ENCODE results near the gene GBGT1. TPM values are rescaled to one million over a fixed set of nuclear protein-coding genes. Genes with fewer than 3 reads are reported as not detected.
"Not testable (repeated sequence)": the region's sequence is repeated elsewhere in the genome, so short reads cannot be mapped to it uniquely, and the experiment has no call there.

GBGT1 gene
- total RNA-seq, 1 experiment from 2014 or later = not detected

DNA sequence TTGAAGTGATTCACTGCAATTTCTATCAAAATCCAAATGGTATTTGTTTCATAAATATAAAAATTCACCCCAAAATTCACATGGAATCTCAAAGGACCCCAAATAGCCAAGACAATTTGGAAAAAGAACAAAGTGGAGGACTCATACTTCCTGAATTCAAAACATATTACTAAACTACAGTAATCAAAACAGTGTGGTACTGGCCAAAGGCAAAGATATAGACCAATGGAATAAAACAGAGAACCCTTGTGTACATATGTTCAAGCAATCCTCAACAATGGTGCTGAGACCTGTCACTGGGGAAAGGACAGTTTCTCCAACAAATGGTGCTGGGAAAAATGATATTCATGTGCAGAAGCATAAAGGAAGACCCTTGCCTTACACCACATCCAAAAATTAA is 31.3 kb upstream of the GBGT1 start:
- DNase-seq (ENCODE audit: low spot score) = no peak

DNA sequence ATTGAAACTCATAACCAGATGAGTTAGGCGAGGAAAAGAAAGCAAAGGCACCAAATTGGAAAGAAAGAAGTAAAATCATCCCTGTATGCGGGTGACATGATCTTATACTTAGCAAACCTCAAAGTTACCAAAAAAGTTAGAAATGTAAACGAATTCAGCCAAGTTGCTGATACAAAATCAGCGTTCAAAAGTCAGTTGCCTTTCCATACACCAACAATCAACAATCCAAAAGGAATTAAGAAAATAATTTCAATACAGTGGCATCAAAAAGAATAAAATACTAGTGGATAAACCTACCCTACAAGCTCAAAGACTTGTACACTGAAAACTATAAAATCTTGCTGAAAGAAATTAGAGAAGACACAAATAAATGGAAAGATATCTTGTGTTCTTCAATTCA is 30.9 kb upstream of the GBGT1 start:
- DNase-seq (ENCODE audit: low spot score) = no peak

DNA sequence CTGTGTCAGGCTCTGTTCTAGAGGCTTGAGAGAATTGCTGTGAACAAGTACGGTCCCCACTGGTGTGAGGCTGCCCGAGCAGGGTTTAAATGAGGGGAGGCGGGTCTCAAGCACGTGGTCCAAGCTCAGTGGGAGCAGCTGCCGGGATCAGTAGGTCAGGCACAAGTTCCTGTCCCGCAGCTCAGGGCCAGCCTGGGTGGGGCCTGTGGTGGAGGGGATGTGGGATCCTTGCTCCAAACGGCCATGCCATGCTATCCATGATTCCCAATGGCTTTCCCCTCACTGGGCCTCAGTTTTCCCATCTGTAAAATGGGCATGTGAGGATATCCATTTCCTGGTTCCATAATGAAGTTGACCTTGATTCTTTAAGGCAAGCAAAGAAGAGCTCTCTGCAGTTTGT is 28.3 kb upstream of the GBGT1 start:
- no peak for DNase-seq (ENCODE audit: low spot score)

DNA sequence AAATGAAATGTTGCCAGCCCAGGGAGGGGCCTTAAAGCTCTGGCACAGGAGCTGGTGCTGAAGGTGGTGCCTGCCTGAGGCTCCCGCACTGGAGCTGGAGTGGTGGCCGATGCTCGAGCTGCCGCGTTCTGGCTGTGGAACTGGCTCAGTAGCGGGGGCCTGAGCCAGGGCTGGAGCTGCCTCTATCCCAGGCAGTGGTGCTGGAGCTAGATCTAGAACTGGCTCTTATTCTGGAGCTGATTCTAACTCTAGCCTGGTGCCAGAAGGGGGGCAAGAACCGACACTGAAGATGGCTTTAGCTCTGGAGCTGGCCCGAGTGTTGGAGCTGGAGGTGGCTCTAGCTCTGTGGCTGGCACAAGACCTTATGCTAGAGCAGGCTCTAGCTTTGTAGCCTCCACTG is 26.1 kb upstream of the GBGT1 start:
- no peak for DNase-seq (ENCODE audit: low spot score)

DNA sequence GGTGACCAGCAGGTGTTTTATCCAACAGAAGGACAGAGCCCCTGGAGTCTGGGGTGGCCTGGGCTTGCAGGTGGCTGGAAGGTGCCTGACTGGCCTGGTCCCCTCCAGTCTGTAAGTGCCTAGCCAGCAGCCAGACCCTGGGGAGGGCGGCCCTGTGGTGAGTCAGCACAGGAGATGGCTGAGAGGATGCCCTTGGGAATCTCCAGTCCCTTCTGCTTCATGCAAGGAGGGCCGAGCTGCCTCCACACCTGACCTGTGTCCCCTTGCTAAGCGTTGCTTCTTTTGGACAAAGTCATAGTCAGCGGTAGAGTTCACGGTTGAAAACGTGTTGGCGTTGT is 25.1 kb upstream of the GBGT1 start:
- no peak for DNase-seq (ENCODE audit: low spot score)

DNA sequence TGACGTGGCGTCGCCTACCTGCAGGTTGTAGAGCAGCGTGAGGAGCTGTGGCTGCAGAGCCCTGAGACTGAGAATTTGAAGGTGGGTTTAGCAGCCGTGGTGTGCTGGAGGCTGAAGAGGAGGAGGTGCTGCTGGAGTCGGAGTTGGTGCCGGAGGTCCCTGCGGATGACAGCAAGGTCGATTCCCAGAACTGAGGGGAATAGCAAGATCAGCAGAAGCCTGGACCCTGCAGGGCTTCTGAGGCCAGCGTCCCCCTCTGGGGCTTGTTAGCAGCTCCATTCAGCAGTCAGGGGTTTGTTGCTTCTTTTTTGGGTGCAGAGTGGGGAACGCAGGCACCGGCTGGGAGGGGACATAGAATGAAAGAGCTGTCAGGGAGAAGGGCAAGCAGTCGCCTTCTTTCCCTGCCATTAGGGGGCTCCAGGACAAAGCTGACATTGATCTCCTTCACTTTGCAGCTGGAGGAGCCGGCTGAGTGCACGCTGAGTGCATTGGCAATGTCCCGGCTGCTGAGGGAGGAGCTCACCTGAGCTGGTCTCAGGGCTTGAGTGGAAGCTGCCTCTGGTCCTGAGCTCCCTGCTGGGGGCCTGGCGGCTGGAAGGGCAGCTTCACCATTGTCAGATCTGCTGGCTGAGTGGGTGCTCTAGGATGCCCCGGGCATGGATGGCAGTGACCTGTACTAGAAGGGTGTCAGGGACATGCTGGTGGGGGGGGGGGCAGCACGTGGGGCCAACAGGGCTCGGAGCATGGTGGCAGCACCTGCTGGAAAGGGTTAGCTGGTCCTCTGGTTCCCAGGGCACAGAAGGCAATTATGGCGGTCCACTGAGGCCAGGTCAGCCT is 24.5 kb upstream of the GBGT1 start:
- DNase-seq (ENCODE audit: low spot score) = peak; percentile 44

DNA sequence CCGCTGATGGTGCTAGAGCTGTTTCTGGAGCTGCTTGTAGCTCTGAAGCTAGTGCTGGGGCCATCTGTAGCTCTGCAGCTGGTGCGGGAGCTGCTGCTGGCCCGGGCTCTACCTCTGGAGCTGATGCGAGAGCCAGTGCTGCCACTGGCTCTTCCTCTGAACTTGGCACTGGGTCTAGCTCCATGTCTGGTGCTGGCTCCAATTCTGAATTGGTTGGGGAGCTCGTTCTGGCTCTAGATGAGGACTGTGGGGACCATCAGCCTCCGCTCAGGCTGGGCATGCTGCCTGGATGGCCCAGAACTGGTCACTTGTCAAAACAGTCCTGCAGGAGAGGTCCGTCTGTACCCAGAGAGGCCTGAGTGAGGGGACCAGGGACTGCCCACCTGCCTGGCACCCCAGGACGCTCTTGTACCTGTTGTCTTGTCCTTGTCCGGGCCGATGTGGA is 23.9 kb upstream of the GBGT1 start:
- DNase-seq (ENCODE audit: low spot score) = no peak

DNA sequence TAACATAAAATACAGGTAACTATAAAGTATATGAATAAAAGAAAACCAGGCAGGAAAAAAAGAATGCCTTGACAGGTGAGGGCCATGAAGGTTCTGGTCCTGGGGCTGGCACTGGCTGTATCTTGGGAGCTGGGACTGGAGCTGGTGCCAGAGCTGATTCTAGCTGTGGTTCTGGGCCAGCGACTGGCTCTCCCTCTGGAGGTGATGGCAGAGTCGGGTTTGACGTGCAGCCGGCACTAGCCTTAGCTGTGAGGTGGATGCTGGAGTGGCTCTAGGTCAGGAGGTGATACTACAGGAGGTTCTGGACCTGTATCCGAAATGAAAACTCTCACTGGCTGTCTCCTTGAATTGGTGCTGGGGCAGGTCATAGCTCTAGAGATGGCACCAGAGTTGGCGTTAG is 23.0 kb upstream of the GBGT1 start:
- no peak for DNase-seq (ENCODE audit: low spot score)

DNA sequence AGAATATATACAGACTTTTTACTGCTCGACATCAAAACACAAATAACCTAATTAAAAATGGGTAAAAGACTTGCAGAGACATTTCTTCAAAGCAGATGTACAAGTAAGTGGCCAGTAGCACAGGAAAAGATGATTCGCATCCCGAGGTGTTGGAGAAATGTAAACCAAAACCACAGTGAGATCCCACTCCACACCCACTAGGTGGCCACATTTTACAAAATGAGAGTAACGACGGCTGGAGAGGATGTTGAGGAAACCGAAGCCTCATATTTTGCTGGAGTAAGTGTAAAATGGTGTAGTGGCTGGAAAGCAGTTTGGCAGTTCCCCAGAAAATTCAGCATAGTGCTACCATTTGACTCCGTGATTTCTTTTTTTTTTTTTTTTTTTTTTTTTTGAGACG is 21.3 kb upstream of the GBGT1 start:
- peak; percentile 83 for DNase-seq (ENCODE audit: low spot score)

DNA sequence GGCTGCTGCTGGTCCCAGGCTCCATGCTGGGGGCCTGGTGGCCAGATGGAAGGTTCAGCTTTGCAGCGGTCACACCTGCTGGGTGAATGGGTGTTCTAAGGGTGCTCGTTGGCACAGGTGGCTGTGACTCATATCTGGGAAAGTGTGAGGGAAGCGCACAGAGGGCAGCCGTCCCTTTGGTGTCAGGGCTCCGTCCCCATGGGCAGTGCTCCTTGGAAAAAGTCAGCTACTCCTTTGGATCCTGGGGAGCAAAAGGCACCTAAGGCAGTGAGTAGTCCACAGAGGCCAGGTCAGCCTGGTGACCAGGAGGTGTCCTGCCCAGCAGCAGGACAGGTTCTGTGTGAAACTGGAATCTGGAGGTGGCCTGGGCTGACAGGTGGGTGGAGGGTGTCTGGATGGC is 18.4 kb upstream of the GBGT1 start:
- no peak for DNase-seq (ENCODE audit: low spot score)

DNA sequence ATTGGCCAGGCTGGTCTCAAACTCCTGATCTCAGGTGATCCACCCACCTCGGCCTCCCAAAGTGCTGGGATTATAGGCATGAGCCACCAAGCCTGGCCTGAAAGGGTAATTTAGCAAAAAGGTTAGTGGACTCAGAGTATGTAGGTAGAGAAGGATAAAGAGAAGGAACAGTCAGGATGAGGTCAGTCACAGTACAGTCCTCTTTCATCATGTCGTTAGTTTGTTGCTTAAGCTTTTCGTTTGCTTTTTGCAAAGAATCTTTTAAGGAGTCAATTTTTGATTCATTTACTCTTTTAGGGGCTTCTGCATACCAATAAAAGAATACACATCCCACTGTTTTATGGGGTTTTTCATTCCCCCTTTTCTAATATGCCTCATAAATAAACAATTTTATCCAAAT is 17.8 kb upstream of the GBGT1 start:
- no peak for DNase-seq (ENCODE audit: low spot score)

DNA sequence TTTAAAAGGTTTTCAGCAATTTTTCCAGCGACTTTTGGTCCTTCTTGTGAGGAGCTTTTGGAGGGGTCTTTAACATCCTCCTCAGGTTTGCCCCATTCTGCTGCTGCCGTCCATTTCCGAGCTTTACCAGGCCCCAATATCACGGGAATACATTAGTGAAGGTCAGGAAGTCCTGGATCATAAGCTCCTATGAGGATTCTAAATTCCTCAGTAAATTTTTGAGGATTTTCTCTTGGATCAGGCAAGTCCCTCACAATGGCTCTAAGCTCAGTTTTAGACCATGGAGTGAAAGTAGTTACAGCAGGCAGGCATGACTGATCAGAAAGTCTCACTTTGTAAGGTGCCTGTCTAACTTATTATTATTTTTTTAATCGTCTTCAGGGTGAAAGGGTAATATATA is 17.2 kb upstream of the GBGT1 start:
- DNase-seq (ENCODE audit: low spot score) = no peak

DNA sequence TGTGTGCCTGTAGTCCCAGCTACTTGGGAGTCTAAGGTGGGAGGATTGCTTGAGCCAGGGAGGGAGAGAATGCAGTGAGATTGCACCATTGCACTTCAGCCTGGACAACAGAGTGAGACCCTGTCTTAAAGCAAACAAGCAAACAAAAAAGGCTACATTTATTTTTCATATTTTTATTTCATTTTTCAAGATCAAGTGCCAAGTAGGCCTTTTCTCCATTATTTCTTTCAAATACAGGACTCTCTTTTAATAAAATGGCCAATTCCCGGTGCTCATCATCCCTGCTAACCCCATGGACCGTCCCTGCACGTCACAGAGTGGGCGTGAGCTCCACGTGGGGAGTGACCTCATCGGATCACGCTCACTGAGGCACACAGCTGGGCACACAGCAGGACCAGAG is 9.3 kb upstream of the GBGT1 start:
- DNase-seq (ENCODE audit: low spot score) = no peak

DNA sequence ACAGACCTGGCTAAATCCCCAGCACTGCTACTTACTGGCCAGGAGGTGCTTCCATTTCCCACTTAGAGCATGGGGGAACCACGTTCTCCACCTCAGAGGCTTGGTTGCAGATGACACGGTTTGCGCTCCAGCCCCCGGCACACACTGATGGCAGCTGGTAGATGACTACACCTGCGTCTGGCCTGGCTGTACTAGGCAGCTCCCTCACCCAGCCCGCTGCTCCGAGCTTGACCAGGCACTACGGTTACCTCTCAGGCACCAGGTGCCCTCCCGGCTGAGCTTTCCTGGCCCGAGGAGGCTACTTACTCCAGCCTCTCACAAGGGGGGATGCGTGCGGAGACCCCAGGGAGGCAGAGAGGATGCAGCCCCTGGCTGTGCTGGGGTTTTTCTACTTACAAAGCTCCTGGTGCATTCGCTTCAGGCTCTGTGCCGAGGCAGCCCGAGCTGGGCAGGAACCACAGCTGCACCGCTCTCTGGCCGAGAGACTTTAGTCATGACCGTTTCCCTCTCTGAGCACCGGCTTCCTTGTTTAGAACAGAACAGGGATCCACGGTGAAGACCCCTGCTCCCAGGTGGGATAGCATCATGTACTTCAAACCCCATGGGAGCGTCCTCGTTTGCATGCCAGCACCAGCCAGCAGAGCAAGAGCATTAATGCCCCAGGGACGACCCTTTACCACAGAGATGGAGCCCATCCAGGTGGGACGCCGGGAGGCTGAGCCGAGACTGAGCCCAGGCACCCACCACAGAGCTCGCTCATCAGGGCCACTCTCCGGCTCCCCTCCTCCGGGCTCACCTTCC is 7.6 kb upstream of the GBGT1 start:
- no peak for DNase-seq (ENCODE audit: low spot score)

DNA sequence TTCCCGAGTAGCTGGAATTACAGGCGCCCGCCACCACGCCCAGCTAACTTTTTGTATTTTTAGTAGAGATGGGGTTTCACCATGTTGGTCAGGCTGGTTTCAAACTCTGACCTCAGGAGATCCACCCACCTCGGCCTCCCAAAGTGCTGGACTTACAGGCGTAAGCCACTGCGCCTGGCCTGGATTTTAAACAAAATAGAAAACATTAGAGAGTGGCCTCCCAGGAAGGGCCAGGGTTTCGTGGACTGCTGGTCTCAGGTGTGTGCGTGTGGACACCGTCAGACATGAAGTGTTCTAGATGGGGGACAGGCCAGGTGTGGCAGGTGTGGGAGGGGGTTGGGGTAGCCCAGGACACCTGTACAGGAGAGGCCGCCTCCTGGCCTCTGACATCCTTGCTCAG is 7.0 kb upstream of the GBGT1 start:
- no peak for DNase-seq (ENCODE audit: low spot score)

DNA sequence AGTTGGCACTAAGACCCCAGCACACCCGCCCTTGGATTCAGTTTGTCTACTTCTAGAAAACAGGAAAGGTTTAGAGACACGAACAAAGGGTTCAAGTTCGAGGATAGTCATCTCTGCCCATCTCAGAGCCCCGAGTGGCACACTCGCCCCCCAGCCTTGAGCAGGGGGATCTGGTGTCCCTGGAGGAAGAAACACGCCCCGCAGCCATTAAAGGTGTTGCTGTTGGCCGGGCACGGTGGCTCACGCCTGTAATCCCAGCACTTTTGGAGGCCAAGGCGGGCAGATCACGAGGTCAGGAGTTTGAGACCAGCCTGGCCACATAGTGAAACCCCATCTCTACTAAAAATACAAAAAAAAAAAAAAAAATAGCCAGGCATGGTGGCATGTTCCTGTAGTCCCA is 6.0 kb upstream of the GBGT1 start:
- DNase-seq (ENCODE audit: low spot score) = not testable (repeated sequence)

DNA sequence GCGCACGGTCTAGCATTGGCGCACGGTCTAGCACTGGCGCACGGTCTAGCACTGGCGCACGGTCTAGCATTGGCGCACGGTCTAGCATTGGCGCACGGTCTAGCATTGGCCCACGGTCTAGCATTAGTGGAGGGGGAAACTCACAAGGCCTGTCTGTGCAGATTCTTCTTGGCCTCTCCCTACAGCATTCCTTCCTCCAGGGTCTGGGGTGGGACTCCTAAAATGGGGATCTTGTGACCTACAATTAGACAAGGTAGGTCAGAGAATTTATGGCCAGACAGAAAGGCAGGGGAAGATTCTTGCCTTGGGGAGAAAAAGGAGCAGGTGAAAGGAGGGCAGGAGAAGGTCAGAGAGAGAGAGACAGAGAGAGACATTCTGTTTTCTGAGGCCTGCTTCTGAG is 5.4 kb upstream of the GBGT1 start:
- DNase-seq (ENCODE audit: low spot score) = no peak

DNA sequence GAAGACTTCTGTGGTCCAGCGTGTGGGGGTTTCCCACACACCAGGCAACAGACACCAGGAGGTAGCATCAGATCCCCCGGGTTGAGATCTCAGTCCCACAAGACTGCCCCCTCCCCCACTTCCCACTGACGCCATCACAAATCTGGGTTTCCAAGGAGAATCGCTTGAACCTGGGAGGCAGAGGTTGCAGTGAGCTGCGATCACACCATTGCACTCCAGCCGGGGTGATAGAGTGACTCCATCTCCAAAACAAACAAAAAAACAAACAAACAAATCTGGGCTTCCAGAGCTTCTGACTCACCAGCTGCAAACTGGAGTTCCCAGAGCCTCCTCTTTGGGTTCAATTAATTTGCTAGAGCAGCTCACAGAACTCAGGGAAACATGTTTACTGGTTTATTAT is 4.7 kb upstream of the GBGT1 start:
- DNase-seq (ENCODE audit: low spot score) = no peak

DNA sequence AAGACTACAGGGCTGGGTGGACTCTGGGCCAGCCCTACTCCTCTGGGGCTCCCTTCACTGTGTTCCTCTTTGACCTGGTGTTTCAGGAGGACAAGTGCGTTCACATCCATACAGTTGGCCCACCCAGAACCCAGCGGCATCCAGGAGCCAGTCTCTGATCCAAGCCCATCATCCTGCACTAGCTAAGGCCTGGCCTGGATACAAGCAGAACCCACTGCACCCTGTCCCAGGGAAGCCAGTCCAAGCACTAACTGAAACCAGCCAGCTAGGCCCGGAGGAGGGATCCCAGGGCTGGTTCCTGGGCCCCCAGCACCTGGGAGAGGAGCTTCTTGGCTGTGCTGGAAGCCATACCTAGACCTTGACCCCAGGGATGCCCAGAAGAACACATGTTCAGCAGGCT is 4.1 kb upstream of the GBGT1 start:
- DNase-seq (ENCODE audit: low spot score) = no peak

DNA sequence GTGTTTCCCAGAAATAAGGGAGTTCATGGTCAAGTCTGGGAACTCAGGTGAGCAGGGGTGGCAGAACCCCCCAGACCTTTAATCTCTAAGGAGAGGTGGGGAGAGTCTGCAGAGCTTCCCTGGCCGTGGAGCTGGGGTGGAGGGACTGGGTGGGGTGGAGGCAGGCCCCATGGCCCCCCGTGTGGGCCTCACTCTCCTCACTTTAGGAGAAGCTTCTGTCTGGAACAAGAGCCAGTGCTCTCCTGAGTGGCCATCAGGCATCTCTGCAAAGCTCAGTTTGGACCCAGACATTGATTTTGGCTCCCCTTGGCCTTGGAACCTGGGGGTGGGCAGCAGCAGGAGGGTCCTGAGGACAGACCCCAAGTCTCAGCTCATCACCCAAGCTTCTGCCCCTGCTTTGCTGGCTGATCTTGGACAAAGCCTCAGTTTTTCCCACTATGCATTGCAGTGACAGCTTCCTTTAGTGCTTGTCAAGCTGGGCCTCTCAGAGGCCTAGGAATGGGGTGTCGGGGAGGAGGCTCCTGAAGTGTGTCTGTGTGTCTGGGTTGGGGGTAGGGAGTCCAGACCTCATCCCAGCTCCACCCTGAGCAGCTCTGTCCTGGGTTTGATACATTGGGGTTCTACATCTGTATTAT is 3.5 kb upstream of the GBGT1 start:
- DNase-seq (ENCODE audit: low spot score) = no peak

DNA sequence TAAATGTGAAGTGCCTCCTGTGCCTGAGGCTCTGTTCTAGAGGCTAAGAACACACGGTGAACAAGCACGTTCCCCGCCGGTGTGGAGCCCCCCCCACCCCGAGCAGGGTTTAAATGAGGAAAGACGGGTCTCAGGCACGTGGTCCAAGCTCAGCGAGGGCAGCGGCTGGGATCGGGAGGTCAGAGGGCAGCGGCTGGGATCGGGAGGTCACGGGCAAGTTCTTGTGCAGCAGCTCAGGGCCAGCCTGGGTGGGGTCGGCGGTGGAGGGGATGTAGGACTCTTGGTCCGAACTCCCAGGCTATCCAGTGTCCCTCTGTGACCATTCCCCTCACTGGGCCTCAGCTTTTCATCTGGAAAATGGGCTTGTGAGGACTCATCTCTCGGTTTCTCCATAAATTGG is 2.7 kb upstream of the GBGT1 start:
- no peak for DNase-seq (ENCODE audit: low spot score)

DNA sequence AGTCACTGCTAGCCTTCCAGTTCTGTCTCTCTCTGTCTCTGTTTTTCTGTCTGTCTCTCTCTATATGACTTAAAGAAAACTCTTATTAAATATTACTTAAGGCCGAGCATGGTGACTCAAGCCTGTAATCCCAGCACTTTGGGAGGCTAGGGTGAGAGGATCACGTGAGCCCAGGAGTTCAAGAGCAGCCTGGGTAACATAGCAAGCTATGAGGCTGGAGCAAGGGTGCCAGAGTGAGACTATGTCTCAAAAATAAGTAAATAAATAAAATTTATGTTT is 1.7 kb upstream of the GBGT1 start:
- no peak for DNase-seq (ENCODE audit: low spot score)

DNA sequence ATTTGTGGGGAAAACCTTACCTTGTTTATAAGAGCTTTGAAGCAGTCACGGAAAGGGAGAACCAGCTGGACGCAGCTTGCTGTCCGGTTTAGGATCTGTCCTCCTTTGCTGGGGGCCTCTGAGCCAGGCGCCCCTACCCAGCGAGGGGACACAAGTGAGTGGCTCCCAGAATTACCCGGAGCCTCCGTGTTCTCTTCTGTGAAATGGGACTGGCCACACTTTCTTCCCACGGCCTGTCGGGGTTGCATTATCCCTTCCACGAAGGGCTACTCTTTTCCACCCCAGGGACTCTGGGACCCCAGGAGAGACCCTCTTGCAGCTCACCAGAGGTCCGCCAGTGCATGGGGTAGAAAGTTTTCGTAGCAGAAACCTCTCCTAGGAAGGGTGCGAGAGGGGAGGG is 477 bp upstream of the GBGT1 start:
- no peak for DNase-seq (ENCODE audit: low spot score)

All from H4 (cell line).